ENCODE measurements around the gene METTL2B. TPM values are rescaled to one million over a fixed set of nuclear protein-coding genes. Genes with fewer than 3 reads are reported as not detected.

The METTL2B gene
- polyA plus RNA-seq, 2 donors: 8.2 to 10.5 TPM

DNA sequence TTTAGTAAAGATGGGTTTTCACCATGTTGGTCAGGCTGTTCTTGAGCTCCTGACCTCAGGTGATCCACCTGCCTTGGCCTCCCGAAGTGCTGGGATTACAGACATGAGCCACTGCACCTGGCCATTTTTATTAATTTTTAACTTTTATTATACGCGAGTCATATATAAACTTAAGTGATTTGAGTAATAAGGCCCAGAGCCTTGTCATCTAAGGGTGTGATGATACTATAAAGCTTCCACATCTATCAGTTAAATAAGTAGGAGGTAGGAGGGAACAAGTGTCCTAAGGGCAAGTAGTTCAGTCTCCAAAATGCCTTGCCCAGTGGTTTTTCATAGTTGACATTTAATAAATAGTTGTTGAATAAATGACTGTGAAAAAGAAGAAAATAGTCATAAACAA is 34.2 kb upstream of the METTL2B start:
- H3K27ac ChIP-seq (ENCODE audit: low read depth in 2 of 2, low read length in 1 of 2): no peak overlapping the region
- no peaks in the 10 kb centered on the region for H3K27me3 ChIP-seq (ENCODE audit: control insufficient read depth in 1 of 2, insufficient read depth in 2 of 2, low read length in 2 of 2)
- H3K9me3 ChIP-seq (ENCODE audit: control insufficient read depth in 2 of 2, insufficient read depth in 1 of 2, low read depth in 1 of 2, low read length in 1 of 2): no peaks in the 10 kb centered on the region
- 77 to 89% methylated on average over 3 of the region's 3 CpGs for WGBS, 2 donors
- H3K4me3 ChIP-seq (ENCODE audit: low read depth in 1 of 2, low read length in 2 of 2): no peak overlapping the region
- H3K4me1 ChIP-seq (ENCODE audit: control insufficient read depth in 2 of 2, insufficient read depth in 2 of 2, low read length in 1 of 2): peaks cover 0 to 5% of the 10 kb centered on the region in 2 donors
- H3K36me3 ChIP-seq (ENCODE audit: control insufficient read depth in 2 of 2, insufficient read depth in 2 of 2, low read length in 1 of 2): no peaks in the 10 kb centered on the region

DNA sequence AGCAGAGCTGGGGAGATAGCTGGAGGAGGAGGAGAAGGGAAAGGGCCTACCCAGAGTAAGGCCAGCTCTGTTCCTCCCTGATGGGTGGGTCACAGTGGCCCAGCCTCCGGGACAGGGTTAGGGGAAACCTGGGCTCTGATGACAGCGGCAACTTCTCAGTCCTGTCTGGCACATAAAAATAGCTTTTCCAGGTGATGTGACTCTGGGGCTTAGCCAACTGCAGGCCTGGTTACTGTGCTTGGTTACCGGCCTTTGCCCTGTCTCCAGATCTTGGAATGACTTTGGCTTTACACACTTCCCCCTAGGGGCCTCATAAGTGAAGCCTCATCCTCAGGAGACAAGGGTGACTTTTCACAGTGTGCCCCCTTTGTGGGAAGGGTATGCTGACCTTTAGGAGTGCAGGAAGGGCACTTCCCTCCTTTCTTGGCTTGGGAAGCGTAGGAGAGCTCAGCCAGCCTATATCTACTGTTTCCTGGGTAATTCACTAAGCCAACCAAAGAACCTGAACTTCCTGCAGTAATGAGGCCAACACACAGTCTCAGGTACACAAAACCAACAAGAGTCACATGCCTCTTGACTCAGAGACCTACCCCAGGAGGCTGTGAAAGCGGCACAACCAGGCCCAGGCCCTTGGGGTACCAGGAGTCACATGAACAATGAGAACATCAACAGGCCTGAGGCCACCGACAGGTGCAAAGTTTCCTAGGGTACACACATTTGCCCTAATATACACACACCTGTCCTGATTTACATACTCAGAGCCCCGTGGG is 32.5 kb upstream of the METTL2B start:
- no peaks in the 10 kb centered on the region for H3K36me3 ChIP-seq (ENCODE audit: control insufficient read depth in 2 of 2, insufficient read depth in 2 of 2, low read length in 1 of 2)
- peaks cover 0 to 5% of the 10 kb centered on the region in 2 donors for H3K4me1 ChIP-seq (ENCODE audit: control insufficient read depth in 2 of 2, insufficient read depth in 2 of 2, low read length in 1 of 2)
- H3K27me3 ChIP-seq (ENCODE audit: control insufficient read depth in 1 of 2, insufficient read depth in 2 of 2, low read length in 2 of 2): no peaks in the 10 kb centered on the region
- WGBS, 2 donors: 60 to 66% methylated on average over 7 of the region's 7 CpGs
- no peak overlapping the region for H3K4me3 ChIP-seq (ENCODE audit: low read depth in 1 of 2, low read length in 2 of 2)
- peak overlapping the region; percentile 76 to 82 for H3K27ac ChIP-seq (ENCODE audit: low read depth in 2 of 2, low read length in 1 of 2)
- no peaks in the 10 kb centered on the region for H3K9me3 ChIP-seq (ENCODE audit: control insufficient read depth in 2 of 2, insufficient read depth in 1 of 2, low read depth in 1 of 2, low read length in 1 of 2)

DNA sequence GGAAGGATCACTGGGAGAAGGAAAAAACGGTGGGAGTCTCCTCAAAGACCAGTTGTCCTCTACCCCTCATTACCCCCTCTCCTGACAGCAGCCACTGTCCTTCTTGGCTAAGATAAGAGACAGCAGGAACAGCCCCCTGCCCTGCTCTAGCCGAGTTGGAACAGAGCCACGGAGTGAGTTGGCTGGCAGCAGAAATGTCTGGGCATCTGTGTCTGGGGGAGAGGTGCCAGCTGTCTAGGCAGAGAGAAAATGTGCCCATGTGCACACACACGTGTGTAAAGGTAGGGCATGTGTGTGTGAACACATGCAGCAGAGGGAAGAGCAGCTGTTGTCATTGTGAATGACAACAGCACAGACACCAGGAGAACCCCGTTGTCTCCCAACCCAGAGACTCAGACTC is 30.2 kb upstream of the METTL2B start:
- 48 to 54% methylated on average over 5 of the region's 5 CpGs for WGBS, 2 donors
- Histone ChIP-seq H3K27ac (ENCODE audit: low read depth in 2 of 2, low read length in 1 of 2) (no peak overlapping the region), H3K27me3 (ENCODE audit: control insufficient read depth in 1 of 2, insufficient read depth in 2 of 2, low read length in 2 of 2) (no peaks in the 10 kb centered on the region), H3K4me3 (ENCODE audit: low read depth in 1 of 2, low read length in 2 of 2) (no peak overlapping the region), H3K4me1 (ENCODE audit: control insufficient read depth in 2 of 2, insufficient read depth in 2 of 2, low read length in 1 of 2) (peaks cover 0 to 5% of the 10 kb centered on the region in 2 donors), H3K36me3 (ENCODE audit: control insufficient read depth in 2 of 2, insufficient read depth in 2 of 2, low read length in 1 of 2) (no peaks in the 10 kb centered on the region), H3K9me3 (ENCODE audit: control insufficient read depth in 2 of 2, insufficient read depth in 1 of 2, low read depth in 1 of 2, low read length in 1 of 2) (no peaks in the 10 kb centered on the region)

DNA sequence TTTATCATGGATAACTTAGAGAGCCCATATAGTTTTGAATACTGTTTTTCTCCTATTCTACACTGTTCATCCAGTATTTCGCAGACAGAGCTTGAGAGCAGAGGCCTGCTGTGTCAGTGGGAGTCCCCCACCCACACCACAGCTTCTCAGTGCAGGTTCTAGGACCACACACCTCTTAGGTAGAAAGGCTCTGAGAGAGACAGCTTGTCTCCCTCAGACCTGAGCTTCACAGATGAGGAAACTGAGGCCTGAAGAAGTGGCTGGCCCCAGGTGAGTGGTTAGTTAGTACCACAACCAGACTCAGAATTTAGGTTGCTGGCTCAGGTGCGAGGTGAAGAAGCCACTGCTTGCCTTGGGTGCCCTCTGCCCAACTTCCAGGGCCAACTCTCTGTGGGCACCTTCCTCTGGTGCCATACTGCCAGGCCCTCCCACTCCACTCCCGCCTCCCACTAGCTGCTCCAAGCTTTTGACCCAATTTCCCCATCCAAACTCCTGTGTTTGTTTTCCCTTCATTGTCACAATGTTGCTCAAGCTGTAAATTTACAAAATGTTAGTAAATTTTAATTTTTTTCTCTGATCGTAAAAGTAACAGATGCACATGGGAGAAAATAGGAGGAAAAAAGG is 28.5 kb upstream of the METTL2B start:
- H3K27me3 ChIP-seq (ENCODE audit: control insufficient read depth in 1 of 2, insufficient read depth in 2 of 2, low read length in 2 of 2): no peaks in the 10 kb centered on the region
- H3K9me3 ChIP-seq (ENCODE audit: control insufficient read depth in 2 of 2, insufficient read depth in 1 of 2, low read depth in 1 of 2, low read length in 1 of 2): no peaks in the 10 kb centered on the region
- no peak overlapping the region for H3K4me3 ChIP-seq (ENCODE audit: low read depth in 1 of 2, low read length in 2 of 2)
- H3K36me3 ChIP-seq (ENCODE audit: control insufficient read depth in 2 of 2, insufficient read depth in 2 of 2, low read length in 1 of 2): no peaks in the 10 kb centered on the region
- WGBS, 2 donors: 71 to 75% methylated on average over 4 of the region's 4 CpGs
- peaks cover 0 to 5% of the 10 kb centered on the region in 2 donors for H3K4me1 ChIP-seq (ENCODE audit: control insufficient read depth in 2 of 2, insufficient read depth in 2 of 2, low read length in 1 of 2)
- no peak overlapping the region for H3K27ac ChIP-seq (ENCODE audit: low read depth in 2 of 2, low read length in 1 of 2)

DNA sequence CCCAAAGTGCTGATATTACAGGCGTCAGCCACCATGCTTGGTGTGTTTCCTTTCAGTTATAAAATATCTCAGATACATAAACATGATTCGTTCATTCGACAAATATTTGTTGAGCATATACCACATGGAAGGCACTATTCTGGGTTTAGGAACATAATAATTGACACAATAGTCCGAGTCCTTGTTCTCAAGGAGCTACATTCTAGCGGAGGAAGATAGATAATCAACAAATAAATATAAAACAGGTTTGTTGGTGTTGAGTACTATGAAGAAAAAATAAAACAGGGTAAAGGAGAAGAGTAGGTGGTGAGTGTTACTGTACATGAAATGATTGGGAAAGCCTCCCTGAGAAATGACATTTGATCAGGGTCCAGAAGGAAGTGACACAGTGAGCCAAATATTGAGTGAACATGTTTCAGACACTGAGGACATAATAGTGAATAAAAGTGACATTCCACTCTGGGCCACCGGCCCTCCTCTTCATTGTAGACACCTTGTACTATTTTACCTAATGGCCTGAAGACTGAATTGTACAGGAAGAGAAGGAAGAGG is 27.7 kb upstream of the METTL2B start:
- Histone ChIP-seq H3K36me3 (ENCODE audit: control insufficient read depth in 2 of 2, insufficient read depth in 2 of 2, low read length in 1 of 2) (no peaks in the 10 kb centered on the region), H3K4me3 (ENCODE audit: low read depth in 1 of 2, low read length in 2 of 2) (no peak overlapping the region), H3K27ac (ENCODE audit: low read depth in 2 of 2, low read length in 1 of 2) (no peak overlapping the region), H3K4me1 (ENCODE audit: control insufficient read depth in 2 of 2, insufficient read depth in 2 of 2, low read length in 1 of 2) (peaks cover 0 to 2% of the 10 kb centered on the region in 2 donors), H3K9me3 (ENCODE audit: control insufficient read depth in 2 of 2, insufficient read depth in 1 of 2, low read depth in 1 of 2, low read length in 1 of 2) (no peaks in the 10 kb centered on the region), H3K27me3 (ENCODE audit: control insufficient read depth in 1 of 2, insufficient read depth in 2 of 2, low read length in 2 of 2) (no peaks in the 10 kb centered on the region)
- WGBS, 2 donors: 89 to 91% methylated on average over 6 of the region's 6 CpGs

DNA sequence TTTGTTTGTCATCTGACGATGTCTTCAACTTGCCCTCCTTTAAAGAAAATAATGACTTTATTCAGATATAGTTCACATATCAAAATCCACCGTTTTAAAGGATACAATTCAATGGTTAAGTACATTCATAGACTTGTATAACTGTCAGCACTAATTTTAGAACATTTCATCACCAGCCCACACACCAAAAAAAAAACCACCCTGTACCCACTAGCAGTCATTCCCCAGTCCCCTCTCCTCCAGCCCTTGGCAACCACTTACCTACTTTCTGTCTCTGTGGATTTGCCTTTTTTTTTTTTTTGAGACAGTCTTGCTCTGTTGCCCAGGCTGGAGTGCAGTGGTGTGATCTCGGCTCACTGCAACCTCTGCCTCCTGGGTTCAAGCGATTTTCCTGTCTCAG is 26.1 kb upstream of the METTL2B start:
- H3K9me3 ChIP-seq (ENCODE audit: control insufficient read depth in 2 of 2, insufficient read depth in 1 of 2, low read depth in 1 of 2, low read length in 1 of 2): no peaks in the 10 kb centered on the region
- WGBS, 2 donors: 71 to 75% methylated on average over 4 of the region's 4 CpGs

DNA sequence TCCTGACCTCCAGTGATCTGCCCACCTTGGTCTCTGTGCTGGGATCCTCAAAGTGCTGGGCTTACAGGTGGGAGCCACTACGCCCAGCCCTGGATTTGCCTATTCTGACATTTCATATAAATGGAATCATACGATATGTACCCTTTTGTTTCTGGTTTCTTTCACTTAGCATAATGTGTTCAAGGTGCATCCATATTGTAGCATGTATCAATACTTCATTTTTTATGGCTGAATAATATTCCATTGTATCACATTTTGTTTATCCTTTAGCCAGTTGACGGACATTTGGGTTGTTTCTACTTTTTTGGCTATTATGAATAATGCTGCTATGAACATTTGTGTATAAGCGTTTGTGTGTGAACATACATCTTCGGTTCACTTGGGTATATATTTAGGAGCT is 25.6 kb upstream of the METTL2B start:
- WGBS, 2 donors: 91 to 92% methylated on average over 5 of the region's 5 CpGs
- Histone ChIP-seq H3K9me3 (ENCODE audit: control insufficient read depth in 2 of 2, insufficient read depth in 1 of 2, low read depth in 1 of 2, low read length in 1 of 2) (no peaks in the 10 kb centered on the region), H3K27me3 (ENCODE audit: control insufficient read depth in 1 of 2, insufficient read depth in 2 of 2, low read length in 2 of 2) (no peaks in the 10 kb centered on the region), H3K36me3 (ENCODE audit: control insufficient read depth in 2 of 2, insufficient read depth in 2 of 2, low read length in 1 of 2) (no peaks in the 10 kb centered on the region), H3K4me1 (ENCODE audit: control insufficient read depth in 2 of 2, insufficient read depth in 2 of 2, low read length in 1 of 2) (no peaks in the 10 kb centered on the region), H3K27ac (ENCODE audit: low read depth in 2 of 2, low read length in 1 of 2) (no peak overlapping the region), H3K4me3 (ENCODE audit: low read depth in 1 of 2, low read length in 2 of 2) (no peak overlapping the region)

More for the DNA sequence above, 26.1 kb upstream of the METTL2B start:
- no peak overlapping the region for H3K4me3 ChIP-seq (ENCODE audit: low read depth in 1 of 2, low read length in 2 of 2)
- no peaks in the 10 kb centered on the region for H3K27me3 ChIP-seq (ENCODE audit: control insufficient read depth in 1 of 2, insufficient read depth in 2 of 2, low read length in 2 of 2)
- H3K36me3 ChIP-seq (ENCODE audit: control insufficient read depth in 2 of 2, insufficient read depth in 2 of 2, low read length in 1 of 2): no peaks in the 10 kb centered on the region
- H3K27ac ChIP-seq (ENCODE audit: low read depth in 2 of 2, low read length in 1 of 2): no peak overlapping the region
- no peaks in the 10 kb centered on the region for H3K4me1 ChIP-seq (ENCODE audit: control insufficient read depth in 2 of 2, insufficient read depth in 2 of 2, low read length in 1 of 2)

DNA sequence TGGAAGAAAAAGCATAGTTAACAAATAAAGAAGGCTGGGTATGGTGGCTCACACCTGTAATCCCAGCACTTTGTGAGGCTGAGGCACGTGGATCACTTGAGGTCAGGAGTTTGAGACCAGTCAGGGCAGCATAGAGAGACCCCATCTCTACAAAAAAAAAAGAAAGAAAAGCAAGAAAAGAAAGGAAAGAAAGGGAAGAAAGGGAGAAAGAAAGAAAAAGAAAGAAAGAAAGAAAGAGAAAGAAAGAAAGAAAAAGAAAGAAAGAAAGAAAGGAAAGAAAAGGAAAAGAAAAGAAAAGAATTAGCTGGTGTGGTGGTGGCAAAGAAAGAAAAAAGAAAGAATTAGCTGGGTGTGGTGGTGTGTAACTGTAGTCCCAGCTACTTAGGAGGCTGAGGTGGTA is 24.0 kb upstream of the METTL2B start:
- Histone ChIP-seq H3K27ac (ENCODE audit: low read depth in 2 of 2, low read length in 1 of 2) (no peak overlapping the region), H3K36me3 (ENCODE audit: control insufficient read depth in 2 of 2, insufficient read depth in 2 of 2, low read length in 1 of 2) (no peaks in the 10 kb centered on the region), H3K9me3 (ENCODE audit: control insufficient read depth in 2 of 2, insufficient read depth in 1 of 2, low read depth in 1 of 2, low read length in 1 of 2) (no peaks in the 10 kb centered on the region), H3K27me3 (ENCODE audit: control insufficient read depth in 1 of 2, insufficient read depth in 2 of 2, low read length in 2 of 2) (no peaks in the 10 kb centered on the region), H3K4me3 (ENCODE audit: low read depth in 1 of 2, low read length in 2 of 2) (no peak overlapping the region), H3K4me1 (ENCODE audit: control insufficient read depth in 2 of 2, insufficient read depth in 2 of 2, low read length in 1 of 2) (peaks cover 0 to 2% of the 10 kb centered on the region in 2 donors)
- WGBS, 2 donors: 67 to 82% methylated on average over 1 of the region's 1 CpG

DNA sequence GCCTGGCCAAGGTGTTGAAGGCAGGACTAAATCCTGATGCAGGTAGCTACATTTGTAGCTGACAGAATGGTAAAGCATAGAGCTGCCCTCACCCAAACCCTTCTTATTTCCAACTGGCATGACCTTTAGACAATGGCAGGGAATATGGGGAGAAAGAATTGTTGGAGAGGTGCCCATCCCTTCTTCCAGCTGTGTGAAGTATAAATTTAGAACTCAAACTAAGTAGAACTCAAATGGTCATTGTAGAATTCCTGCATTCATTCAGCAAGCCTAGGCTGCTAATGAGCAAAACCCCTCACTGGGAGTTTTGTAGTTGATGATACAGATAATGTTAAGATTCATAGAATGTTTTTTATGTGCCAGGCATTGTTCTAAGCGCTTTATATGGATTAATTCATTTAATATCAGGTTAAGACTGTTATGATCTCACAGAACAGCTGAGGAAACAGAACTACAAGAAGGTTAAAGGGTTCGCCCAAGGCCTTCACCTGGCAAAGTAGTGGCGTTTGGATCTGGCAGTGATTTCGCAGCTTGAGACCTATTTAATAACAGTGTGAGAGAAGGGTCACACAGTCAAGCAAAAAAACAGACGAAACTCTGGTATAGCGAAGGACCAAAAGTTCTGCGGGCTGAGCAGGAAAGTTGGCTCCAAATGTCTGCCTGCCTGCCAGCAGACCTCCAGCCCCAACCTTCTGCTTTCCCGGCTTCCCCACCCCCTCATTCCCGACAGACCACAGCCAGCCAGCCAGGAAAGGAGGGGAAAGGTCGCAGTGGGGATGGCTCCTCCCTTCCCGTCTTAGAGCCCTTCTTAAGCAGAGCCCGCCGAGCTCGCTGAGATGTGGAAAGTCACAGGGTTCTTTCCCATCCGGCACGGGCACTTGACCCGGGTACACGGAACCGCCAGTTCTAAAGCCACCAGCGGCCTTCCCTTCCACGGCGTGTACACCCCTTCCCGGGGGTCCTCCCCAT is 22.4 kb upstream of the METTL2B start:
- peak overlapping the region; percentile 77 to 93 for H3K27ac ChIP-seq (ENCODE audit: low read depth in 2 of 2, low read length in 1 of 2)
- 45 to 51% methylated on average over 23 of the region's 23 CpGs for WGBS, 2 donors
- H3K36me3 ChIP-seq (ENCODE audit: control insufficient read depth in 2 of 2, insufficient read depth in 2 of 2, low read length in 1 of 2): no peaks in the 10 kb centered on the region
- peaks cover 0 to 2% of the 10 kb centered on the region in 2 donors for H3K4me1 ChIP-seq (ENCODE audit: control insufficient read depth in 2 of 2, insufficient read depth in 2 of 2, low read length in 1 of 2)
- H3K9me3 ChIP-seq (ENCODE audit: control insufficient read depth in 2 of 2, insufficient read depth in 1 of 2, low read depth in 1 of 2, low read length in 1 of 2): no peaks in the 10 kb centered on the region
- no peaks in the 10 kb centered on the region for H3K27me3 ChIP-seq (ENCODE audit: control insufficient read depth in 1 of 2, insufficient read depth in 2 of 2, low read length in 2 of 2)
- H3K4me3 ChIP-seq (ENCODE audit: low read depth in 1 of 2, low read length in 2 of 2): no peak overlapping the region
